ENCODE results near the gene CDK9.

Gene CDK9

GRCh38 chr9:127805620-127806019 lies 19.8 kb downstream of the CDK9 start:
- no peak for DNase-seq

- no peak for DNase-seq
These were observed 21.0 kb downstream of the CDK9 start for GRCh38 chr9:127806871-127807270.

GRCh38 chr9:127808347-127809001 lies 22.6 kb downstream of the CDK9 start:
- DNase-seq = no peak

GRCh38 chr9:127809002-127809539 lies 23.2 kb downstream of the CDK9 start:
- DNase-seq = no peak

GRCh38 chr9:127809540-127810377 lies 23.9 kb downstream of the CDK9 start:
- no peak for DNase-seq

GRCh38 chr9:127810378-127811187 lies 24.7 kb downstream of the CDK9 start:
- no peak for DNase-seq

- no peak for DNase-seq
These were observed 26.2 kb downstream of the CDK9 start for GRCh38 chr9:127812011-127812410.

GRCh38 chr9:127812936-127813675 lies 27.3 kb downstream of the CDK9 start:
- no peak for DNase-seq

GRCh38 chr9:127813686-127814226 lies 27.9 kb downstream of the CDK9 start:
- DNase-seq = no peak

GRCh38 chr9:127814619-127815511 lies 29.0 kb downstream of the CDK9 start:
- no peak for DNase-seq

GRCh38 chr9:127815512-127816361 lies 29.9 kb downstream of the CDK9 start:
- no peak for DNase-seq

GRCh38 chr9:127816362-127816725 lies 30.5 kb downstream of the CDK9 start:
- no peak for DNase-seq

GRCh38 chr9:127816728-127817127 lies 30.9 kb downstream of the CDK9 start:
- no peak for DNase-seq

- no peak for DNase-seq
These were observed 32.1 kb downstream of the CDK9 start for GRCh38 chr9:127817881-127818434.

- DNase-seq = no peak
These were observed 32.7 kb downstream of the CDK9 start for GRCh38 chr9:127818574-127818973.

GRCh38 chr9:127822108-127822507 lies 36.3 kb downstream of the CDK9 start:
- no peak for DNase-seq

GRCh38 chr9:127825319-127826051 lies 39.7 kb downstream of the CDK9 start:
- DNase-seq = no peak

GRCh38 chr9:127826253-127826913 lies 40.5 kb downstream of the CDK9 start:
- no peak for DNase-seq
